ENCODE results near the gene ZFAND4.
"Not testable (repeated sequence)": the region's sequence is repeated elsewhere in the genome, so short reads cannot be mapped to it uniquely, and the experiment has no call there.

Gene ZFAND4

DNA sequence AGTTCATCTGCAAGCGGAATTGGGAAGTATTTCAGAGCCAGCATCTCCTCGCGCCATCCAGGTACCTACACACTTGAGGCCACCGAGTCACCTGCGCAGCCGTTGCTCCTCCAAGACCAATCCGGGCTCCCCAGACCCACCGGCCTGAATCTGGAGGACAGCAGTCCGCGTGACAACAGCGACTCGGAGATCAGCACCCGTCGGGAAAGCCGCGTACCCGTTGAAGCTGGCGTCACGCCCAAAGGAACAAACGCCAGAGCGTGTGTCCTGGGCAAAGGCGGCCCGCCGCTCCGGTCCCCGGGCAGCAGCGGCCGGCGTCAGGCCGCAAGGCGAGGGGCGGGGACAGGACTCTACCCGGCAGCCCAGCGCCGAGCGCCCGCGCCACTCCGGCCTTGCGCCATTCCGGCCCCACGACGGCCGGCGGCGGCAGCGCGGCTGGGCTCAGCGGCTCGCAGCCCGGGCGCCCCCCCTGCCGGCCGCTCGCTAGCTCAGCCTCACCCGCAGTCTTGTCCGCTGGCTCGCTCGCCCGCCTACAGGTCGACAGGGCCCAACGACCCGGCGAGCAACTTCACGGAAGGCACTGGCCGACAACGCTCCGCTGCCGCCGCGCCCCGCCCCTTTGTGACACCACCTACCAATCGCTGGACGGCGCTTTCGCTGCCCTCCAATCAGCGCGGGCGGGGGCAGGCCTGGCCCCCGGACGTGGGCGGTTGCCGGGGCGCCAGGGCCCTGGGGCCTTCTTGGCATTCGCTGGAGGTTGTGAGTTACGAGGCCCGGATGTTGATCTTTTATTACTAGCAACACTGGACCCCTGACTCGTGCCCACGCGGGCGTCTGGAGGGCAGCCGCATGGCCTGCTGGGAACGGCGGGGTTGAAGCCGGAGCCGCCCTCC, at the start of gene ZFAND4:
TSS of gene ZFAND4 (minus strand) at position 592 of the 893 bp plus-strand sequence. CDS start 9,047 bp downstream, outside the sequence.
- peak; percentile 97 for DNase-seq

DNA sequence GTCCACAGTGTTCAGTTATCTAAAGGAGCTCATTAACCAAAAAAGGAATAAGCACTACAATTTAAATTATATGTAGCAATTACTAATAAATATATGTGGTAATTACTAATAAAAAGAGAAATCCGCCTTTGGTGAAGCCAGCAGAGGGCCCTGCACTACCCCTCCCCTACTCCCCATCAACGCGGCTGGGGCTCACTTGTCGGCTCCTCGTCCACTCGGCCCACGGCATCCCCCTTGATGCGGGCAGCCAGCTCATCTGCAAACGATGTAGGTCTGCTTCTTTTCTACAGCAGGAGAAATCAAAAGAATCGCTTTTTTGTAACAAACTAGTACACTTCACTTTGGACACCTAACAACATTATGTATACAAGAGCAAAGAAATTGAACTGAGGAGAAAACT, 48.9 kb upstream of the ZFAND4 start:
- not testable (repeated sequence) for DNase-seq

DNA sequence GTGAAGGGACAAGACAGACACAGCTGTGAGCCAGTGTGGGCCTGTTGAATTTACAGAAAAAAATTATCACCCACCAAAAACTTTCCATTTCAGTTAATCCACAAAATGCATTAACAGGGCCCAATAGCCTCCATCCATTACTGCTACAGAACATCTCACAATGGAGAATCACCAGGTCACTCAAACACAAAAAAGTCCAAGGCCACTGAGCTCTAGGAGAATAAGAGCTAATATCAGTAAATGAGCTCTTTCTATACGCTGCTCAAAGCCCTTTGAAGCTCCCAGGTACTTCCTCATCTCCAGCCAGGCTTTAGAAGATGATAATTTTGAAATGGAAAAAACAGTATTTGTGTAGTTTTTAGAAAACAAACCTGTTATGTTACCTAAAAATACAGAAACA, 45.1 kb upstream of the ZFAND4 start:
- DNase-seq = not testable (repeated sequence)

DNA sequence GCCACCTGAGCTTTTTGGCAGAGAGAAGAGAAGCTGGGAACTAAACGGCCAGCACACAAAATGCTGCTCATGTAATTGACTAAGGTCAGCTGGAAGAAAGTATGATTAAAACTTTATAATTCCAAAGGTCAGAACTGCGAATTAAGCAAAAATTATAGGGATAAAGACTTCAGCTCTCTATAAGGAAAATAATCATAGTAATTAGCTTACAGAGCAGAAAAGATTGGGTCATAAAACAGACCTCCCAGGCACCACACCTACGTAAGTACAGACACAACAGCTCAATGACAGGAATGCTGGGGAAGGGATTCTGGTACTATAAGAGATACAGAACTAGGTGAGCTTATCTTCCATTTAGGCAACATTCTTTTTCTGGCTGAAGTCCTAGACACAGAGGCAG, 44.5 kb upstream of the ZFAND4 start:
- DNase-seq = not testable (repeated sequence)

DNA sequence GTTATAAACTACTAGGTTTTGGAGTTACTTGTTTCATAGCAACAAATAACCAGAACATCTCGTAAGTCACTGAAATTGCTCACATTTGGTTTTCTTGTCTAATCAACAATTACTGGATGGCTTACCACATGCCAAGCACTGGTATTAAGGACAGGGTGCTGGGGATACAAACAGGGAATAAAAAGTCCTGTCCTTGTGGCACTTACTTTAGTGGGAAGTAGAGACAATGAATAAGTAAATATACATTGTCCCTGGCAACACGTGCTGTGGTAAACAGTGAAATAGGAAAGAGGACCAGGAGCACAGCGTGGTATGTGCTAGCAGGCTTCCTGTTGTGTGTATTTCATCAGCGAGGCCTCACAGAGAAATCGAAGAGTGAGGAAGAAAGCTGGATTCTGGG, 38.7 kb upstream of the ZFAND4 start:
- DNase-seq = not testable (repeated sequence)

DNA sequence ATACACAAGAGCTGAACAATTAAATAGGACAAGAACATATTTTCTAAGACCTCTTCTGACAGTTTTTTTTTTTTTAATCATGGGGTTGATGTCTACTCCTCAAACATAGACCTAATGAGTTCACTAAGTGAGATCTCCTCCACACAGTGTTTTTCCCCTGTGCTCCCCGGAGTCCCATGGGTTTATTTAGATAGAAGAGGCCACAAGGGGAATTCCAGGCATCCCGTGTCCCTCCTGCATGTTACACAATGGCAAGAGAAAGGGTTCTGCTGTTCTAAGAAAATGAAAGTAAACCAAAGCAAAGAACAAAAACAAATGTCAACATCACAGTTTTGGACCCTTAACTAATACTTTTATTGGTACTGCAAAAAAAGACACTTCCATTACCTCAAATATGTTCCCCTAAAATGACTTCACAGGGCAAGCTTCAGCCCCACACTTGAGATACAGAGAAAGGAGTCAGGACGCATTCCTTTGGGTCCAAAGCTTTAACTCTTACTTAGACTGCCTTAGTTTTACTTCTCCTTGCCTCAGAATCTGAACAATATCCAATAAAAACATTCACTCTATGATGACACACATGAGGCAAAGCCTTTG, 37.7 kb upstream of the ZFAND4 start:
- DNase-seq = not testable (repeated sequence)

DNA sequence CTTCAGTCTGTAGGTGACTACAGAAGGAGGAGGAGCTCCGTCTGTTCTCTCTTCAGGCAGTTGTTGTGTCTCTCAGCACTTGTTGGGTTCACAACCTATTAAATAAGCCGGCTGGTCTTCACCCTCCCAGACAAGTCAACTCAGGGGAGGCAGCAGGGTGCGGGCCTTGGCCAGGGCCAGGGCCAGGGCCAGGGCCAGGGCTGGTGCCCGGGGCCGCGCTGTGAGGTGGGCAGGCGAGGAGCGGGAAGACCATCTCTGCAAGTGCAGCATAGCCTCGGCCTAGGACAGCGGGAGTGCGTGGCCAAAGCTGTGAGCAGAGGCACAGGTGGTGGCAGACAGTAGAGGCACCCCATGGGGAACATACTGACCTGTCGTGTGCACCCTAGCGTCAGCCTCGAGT, 5.9 kb upstream of the ZFAND4 start:
- not testable (repeated sequence) for DNase-seq

DNA sequence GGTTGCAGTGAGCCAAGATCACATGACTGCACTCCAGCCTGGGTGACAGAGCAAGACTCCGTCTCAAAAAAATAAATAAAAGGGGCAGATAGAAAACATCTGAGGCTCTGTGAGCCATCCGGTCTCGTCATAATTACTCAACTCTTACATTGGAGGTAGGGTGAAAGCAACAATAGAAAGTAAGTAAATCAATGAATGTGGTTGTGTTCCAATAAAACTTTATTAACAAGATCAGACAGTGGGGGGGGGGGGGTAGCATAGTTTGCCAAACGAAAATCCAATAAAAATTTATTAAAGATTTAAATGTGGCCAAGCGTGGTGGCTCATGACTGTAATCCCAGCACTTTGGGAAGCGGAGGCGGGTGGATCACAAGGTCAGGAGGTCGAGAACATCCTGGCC, 2.8 kb upstream of the ZFAND4 start:
- no peak for DNase-seq

DNA sequence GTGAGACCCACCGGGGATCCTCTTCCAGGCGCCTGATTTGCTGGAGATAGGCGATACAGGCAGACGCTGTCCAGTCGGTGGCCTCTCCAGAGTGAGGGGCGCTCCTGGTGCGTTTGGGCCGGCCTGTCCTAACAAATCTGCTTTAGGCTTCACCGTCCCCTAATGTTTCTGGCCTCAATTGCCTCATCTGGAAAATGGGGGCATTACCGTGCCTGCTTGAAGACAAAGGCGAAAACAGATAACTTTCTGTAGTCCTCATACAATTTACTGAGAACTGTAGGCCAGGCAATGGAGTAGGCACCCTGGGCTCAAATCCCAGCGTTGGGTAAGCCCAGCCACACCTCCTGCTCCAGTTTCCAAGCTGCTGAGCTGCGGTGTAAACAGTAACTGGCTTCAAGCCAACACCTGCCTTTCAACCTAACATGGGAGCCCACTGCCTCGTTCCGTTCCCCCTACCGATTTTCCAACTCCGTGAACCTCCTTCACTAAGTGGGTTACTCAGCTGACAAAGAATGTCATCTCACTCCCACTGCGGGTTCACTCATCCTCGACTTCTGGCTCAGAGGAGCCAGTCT, 589 bp upstream of the ZFAND4 start:
- no peak for DNase-seq

DNA sequence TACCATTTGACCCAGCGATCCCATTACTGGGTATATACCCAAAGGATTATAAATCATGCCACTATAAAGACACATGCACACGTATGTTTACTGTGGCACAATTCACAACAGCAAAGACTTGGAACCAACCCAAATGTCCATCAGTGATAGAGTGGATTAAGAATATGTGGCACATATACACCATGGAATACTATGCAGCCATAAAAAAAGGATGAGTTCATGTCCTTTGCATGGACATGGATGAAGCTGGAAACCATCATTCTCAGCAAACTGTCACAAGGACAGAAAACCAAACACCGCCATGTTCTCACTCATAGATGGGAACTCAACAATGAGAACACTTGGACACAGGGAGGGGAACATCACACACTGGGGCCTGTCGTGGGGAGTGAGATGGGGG, 1.3 kb downstream of the ZFAND4 start:
- DNase-seq = not testable (repeated sequence)

DNA sequence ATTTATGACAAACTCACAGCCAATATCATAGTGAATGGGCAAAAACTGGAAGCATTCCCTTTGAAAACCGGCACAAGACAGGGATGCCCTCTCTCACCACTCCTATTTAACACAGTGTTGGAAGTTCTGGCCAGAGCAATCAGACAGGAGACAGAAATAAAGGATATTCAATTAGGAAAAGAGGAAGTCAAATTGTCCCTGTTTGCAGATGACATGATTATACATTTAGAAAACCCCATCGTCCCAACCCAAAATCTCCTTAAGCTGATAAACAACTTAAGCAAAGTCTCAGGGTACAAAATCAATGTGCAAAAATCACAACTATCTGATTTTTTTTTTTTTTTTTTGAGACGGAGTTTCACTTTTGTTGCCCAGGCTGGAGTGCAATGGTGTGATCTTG, 2.7 kb downstream of the ZFAND4 start:
- not testable (repeated sequence) for DNase-seq

DNA sequence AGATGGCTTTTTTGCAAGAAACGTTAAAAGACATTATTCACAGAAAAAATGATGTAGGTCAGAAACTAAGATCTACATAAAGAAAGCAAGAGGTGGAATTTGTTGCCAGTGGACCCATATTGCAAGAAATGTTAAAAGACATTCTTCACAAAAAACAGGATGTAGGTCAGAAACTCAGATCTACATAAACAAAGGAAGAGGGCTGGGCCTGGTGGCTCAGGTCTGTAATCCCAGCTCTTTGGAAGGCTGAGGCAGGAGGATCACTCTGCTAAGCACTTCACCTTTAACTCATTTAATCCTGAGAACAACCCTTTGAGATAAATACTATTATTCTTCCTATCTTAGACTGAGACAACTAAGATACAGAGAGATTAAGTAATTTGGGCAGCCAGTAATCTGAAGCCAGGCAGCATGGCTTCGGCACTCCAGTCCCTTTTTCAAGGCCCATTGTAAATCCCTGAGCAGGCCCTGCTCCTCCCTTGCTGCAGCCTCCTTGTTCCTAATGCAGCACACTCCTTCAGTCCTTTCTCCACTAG, 11.6 kb downstream of the ZFAND4 start:
- no peak for DNase-seq

DNA sequence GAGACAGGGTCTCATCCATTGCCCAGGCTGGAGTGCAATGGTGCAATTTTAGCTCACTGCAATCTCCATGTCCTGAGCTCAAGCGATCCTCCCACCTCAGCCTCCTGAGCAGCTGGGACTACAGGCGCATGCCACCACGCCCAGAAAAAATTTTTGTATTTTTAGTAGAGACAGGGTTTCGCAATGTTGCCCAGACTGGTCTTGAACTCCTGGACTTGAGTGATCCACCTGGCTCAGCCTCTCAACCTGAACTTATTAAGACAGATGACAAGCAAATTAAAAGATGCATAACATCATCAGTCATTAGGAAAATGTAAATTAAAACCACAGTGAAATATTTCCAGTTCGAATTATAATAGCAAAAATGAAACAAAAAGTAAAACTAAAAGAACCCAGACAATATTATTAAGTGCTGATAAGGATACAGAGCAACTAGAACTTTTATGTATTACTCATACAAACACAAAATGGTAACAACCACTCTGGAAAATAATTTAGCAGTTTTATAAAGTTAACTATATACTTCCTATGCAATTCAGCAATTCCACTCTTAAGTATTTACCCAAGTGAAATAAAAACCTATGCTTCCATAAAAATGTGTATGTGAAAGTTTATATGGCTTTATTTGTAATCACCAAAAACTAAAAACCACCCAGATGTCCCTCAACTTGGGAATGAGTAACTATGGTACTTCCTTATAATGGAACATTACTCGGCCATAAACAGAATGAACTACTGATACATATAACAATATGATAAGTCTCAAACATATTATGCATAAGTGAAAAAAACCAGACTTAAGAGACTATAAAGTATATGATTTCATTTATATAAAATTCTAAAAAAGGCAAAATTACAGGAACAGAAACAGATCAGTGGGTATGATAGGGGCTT, 15.3 kb downstream of the ZFAND4 start:
- no peak for DNase-seq

DNA sequence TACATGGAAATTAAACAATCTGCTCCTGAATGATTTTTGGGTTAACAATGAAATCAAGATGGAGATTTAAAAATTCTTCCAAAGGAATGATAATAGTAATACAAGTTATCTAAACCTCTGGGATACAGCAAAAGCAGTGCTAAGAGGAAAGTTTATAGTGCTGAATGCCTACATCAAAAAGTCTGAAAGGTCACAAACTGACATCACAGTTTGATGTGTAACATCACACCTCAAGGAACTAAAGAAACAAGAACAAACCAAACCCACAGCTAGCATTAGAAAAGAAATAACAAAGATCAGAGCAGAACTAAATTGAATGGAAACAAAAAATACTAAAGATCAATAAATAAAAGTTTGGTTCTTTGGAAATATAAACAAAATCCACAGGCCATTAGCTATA, 17.4 kb downstream of the ZFAND4 start:
- no peak for DNase-seq

DNA sequence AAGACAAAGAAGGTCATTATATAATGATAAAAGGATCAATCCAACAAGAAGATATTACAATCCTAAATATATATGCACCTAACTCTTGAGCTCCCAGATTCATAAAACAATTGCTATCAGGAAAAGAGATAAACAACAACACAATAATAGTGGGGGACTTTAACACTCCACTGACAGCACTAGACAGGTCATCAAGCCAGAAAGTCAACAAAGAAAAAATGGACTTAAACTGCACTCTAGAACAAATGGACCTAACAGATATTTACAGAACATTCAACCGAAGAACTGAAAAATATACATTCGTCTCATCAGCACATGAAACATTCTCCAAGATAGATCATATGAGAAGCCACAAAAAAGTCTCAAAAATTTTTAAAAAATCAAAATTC, 17.8 kb downstream of the ZFAND4 start:
- not testable (repeated sequence) for DNase-seq

DNA sequence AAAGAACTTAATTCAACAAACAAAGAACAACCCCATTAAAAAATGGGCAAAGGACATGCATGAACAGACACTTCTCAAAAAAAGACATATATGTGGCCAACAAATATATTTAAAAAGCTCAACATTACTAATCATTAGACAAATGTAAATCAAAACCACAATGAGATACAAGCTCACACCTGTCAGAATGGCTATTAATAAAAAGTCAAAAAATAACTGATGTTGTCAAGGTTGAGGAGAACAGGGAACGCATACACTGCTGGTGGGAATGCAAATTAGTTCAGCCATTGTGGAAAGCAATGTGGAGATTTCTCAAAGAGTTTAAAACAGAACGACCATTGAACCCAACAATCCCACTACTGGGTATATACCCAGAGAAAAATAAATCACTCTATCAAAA, 19.1 kb downstream of the ZFAND4 start:
- DNase-seq = no peak

DNA sequence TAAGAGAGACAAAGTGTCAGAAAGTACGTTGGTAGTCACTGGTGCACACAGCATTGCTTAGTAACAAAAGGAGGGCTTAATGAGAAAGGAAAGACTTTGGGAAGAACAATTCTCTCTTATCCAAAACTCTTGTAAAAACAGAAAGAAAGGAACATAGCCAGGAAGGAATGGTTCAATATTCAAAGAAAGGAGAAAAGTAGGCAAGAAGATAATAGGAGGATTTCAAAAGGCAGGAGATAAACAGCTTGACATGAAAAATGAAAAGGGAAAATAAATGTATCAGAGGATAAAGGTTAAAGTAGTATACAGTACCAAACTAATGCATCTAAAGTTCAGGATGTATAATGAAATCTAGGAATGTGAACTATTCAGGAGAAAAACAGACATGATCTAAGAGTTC, 20.1 kb downstream of the ZFAND4 start:
- no peak for DNase-seq

DNA sequence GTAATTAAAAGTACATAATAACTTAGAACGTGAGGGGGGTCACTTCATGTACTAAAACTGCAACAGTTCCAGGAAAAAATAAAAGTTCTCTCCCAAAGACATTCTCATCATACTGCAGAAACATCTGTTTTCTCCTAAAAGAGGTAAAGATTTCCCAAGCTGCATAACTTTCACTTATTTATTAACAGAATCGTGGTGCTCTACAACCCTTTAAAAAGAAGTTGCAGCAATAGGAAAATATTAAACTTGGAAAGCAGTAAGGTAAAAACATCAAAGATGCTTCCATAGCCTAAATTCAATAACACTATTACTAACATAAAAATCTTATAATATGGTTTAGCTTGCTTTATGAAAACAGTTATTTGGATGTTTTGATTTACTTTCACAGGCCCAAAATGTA, 23.3 kb downstream of the ZFAND4 start:
- DNase-seq = no peak

DNA sequence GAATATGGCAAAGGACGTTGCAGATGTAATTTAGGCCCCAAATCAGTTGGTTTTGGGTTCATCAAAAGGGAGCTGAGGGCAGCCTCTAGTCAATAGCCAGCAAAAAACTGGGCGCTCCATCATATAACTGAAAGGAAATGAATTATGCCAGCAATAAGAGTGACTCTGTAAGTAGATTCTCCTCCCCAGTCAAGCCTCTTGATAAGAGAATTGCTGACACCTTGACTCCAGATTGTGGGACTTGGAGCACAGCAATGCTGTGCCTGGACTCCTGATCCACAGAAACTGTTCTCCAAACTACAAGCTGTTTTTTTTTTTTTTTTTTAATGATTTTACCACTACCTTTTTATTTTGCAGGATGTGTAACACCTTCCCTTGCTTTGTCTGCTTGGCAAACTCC, 25.5 kb downstream of the ZFAND4 start:
- no peak for DNase-seq

DNA sequence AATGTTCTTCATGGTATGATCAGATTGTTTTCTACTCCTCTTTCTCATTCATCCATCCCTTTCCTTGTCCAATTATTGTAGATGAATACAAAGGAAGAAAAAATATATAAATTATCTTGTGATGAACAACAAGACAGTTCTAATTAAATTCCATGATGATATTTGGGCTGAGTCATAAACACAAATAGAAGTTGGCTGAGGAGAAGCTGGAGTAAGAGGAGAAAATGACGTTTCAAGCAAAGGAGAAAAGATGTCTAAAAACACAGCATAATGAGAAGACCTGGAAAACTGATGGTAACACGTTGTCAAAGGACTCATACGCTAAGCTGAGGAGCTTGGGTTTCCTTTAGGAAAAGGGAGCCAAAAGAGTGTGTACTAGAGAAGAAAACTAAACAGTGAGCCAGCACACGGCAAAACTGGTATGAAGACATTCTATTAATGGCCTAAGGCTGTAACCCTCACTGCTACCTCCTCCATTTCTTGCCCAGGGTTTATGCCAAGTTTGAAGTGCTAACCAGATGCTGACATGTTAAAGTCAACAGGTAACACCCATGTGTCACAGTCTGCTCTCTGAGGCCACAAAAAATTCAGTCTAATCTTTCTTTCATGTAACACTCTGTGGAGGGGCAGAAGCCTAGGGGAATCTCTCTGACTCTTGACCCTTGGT, 26.1 kb downstream of the ZFAND4 start:
- DNase-seq = no peak

DNA sequence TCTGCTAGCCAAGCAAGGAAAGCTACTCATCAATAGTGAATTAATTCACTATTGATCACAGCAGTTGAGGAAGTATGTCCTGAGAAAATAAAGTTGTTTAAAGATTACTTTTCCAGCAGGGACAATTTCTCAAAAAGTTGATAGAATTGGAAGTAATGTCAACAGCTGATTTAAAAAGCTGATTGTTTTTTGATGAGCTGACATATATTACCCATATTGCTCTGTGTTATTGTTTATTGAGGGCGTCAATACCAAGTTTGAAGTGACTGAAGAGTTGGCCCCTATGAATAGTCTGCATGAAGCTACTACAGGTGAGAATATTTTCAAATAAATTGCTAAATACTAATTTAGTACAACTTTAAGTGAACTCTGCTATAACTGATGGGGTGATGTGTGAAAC, 28.0 kb downstream of the ZFAND4 start:
- no peak for DNase-seq

DNA sequence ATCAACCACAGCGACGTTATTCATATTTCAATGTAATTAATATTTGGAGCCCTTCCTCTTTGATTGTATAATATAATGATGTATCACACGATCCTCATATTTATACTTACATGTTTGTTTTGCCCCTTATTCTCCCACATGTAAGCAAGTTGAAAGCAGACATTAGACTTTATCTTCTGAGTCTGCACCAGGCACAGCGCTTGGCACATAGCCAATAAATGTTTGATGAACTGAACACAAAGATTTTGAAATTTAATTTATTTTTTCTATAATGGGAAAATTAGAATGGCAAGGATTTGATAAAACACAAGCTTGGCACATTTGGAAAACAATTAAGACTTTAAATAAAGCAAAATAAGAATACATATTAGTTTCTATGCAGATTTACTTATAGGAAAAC, 31.6 kb downstream of the ZFAND4 start:
- no peak for DNase-seq
